G401.6 (cell line): Measurements from ENCODE around the gene ITGB7.

ENCODE experiments used
- FAIRE-seq: peaks from 2 replicates; lab custom pipeline; 2012; peaks lifted over from hg19 to GRCh38; lab: Jason Lieb, UNC

ITGB7 gene

GRCh38 chr12:53196486-53196885 lies 10.6 kb downstream of the ITGB7 start:
- no peak for FAIRE-seq

- no peak for FAIRE-seq
Observed at GRCh38 chr12:53195516-53196420, 11.3 kb downstream of the ITGB7 start.

- no peak for FAIRE-seq
Observed at GRCh38 chr12:53194973-53195372, 12.1 kb downstream of the ITGB7 start.

GRCh38 chr12:53193985-53194716 lies 12.9 kb downstream of the ITGB7 start:
- FAIRE-seq, result no peak

- FAIRE-seq, result no peak
Observed at GRCh38 chr12:53193040-53193439, 14.0 kb downstream of the ITGB7 start.

GRCh38 chr12:53192531-53193021 lies 14.5 kb downstream of the ITGB7 start:
- no peak for FAIRE-seq

GRCh38 chr12:53191885-53192530 lies 15.0 kb downstream of the ITGB7 start:
- no peak for FAIRE-seq

- FAIRE-seq, result no peak
Observed at GRCh38 chr12:53191096-53191884, 15.8 kb downstream of the ITGB7 start.

GRCh38 chr12:53190108-53190729 lies 16.8 kb downstream of the ITGB7 start:
- no peak for FAIRE-seq

GRCh38 chr12:53187145-53187899 lies 19.7 kb downstream of the ITGB7 start:
- no peak for FAIRE-seq

GRCh38 chr12:53186745-53187144 lies 20.3 kb downstream of the ITGB7 start:
- FAIRE-seq, result no peak

- FAIRE-seq, result no peak
Observed at GRCh38 chr12:53185582-53186153, 21.4 kb downstream of the ITGB7 start.

- FAIRE-seq, result no peak
Observed at GRCh38 chr12:53184828-53185227, 22.2 kb downstream of the ITGB7 start.

- no peak for FAIRE-seq
Observed at GRCh38 chr12:53182903-53183302, 24.1 kb downstream of the ITGB7 start.

GRCh38 chr12:53181935-53182334 lies 25.1 kb downstream of the ITGB7 start:
- FAIRE-seq, result no peak

GRCh38 chr12:53180931-53181645 lies 26.0 kb downstream of the ITGB7 start:
- no peak for FAIRE-seq

- FAIRE-seq, result no peak
Observed at GRCh38 chr12:53180220-53180930, 26.7 kb downstream of the ITGB7 start, which contains the start of the genes CSAD and ZNF740. TSS of gene CSAD (minus strand) at chr12:53180925. CDS start at chr12:53173470, 7,455 bp downstream. TSS of gene ZNF740 (plus strand) at chr12:53180722. CDS start at chr12:53181984, 1,262 bp downstream.

- FAIRE-seq, result no peak
Observed at GRCh38 chr12:53179687-53180219, 27.3 kb downstream of the ITGB7 start.
